Naive B cell (primary cell): ENCODE measurements around the gene TRPM1. TPM values are rescaled to one million over a fixed set of nuclear protein-coding genes. Genes with fewer than 3 reads are reported as not detected.

Experiments
- ATAC-seq, 2 donors: fragments of 150-1000 bp; cut with Tn5 transposase; 2 replicates each; pipeline ENCODE4 v1.10.0; 2021; ENCODE audit warnings: low read depth in 2 of 2, mild to moderate bottlenecking in 2 of 2, moderate library complexity in 2 of 2
- DNase-seq: peaks from one replicate; pipeline ENCODE4 v3.0.0; 2022
- H3K27ac Mint-ChIP-seq, 6 donors: one replicate each; pipeline ENCODE4 v1.8.0; 2020 to 2022; ENCODE audit warnings: mild to moderate bottlenecking in 6 of 6, mixed read lengths in 6 of 6, moderate library complexity in 5 of 6, inconsistent platforms in 2 of 6
- H3K27me3 Mint-ChIP-seq, 3 donors: one replicate each; pipeline ENCODE4 v1.8.0; 2021 to 2022; ENCODE audit warnings: mixed read lengths in 3 of 3, mild to moderate bottlenecking in 1 of 3
- H3K36me3 Mint-ChIP-seq, 2 donors: one replicate each; pipeline ENCODE4 v1.8.0; 2020 to 2022; ENCODE audit warnings: mixed read lengths in 2 of 2, inconsistent platforms in 1 of 2, mild to moderate bottlenecking in 1 of 2
- H3K4me1 Mint-ChIP-seq, 3 donors: one replicate each; pipeline ENCODE4 v1.8.0; 2020 to 2022; ENCODE audit warnings: mixed read lengths in 3 of 3, inconsistent platforms in 1 of 3, mild to moderate bottlenecking in 1 of 3, moderate library complexity in 1 of 3
- H3K4me3 Mint-ChIP-seq, 8 donors: one replicate each; pipeline ENCODE4 v1.8.0; 2020 to 2022; ENCODE audit warnings: mild to moderate bottlenecking in 8 of 8, mixed read lengths in 8 of 8, moderate library complexity in 8 of 8, inconsistent platforms in 2 of 8
- H3K9me3 Mint-ChIP-seq, 7 donors: one replicate each; pipeline ENCODE4 v1.8.0; 2020 to 2022; ENCODE audit warnings: mixed read lengths in 7 of 7, mild to moderate bottlenecking in 5 of 7, inconsistent platforms in 2 of 7, moderate library complexity in 1 of 7
- polyA plus RNA-seq, 6 donors: library from polyadenylated mRNA; unstranded; fragments of 300-500 nt; fragmentation: Illumina TruSeq; gene quantifications; one replicate each; pipeline ENCODE4 v1.2.3, GENCODE V29; 2021; ENCODE audit warnings: low read depth in 6 of 6

TRPM1 gene
- polyA plus RNA-seq, 6 donors from 2014 or later = 0.05 to 0.12 (median 0.09) TPM; not detected in 2

- DNase-seq = no peak
- Mint-ChIP-seq H3K27ac (no peak overlapping the region), H3K36me3 (peaks cover 0 to 5% of the 10 kb centered on the region in 2 donors), H3K9me3 (peaks cover 0 to 14% (median 2%) of the 10 kb centered on the region in 7 donors), H3K4me3 (no peak overlapping the region), H3K27me3 (peaks cover 0 to 6% (median 0%) of the 10 kb centered on the region in 3 donors), H3K4me1 (peaks cover 10 to 20% (median 14%) of the 10 kb centered on the region in 3 donors)
- ATAC-seq = no peak
These were observed 27.2 kb downstream of the TRPM1 start for GRCh38 chr15:31074321-31074720.

GRCh38 chr15:31070867-31071266 is 30.7 kb downstream of the TRPM1 start:
- Mint-ChIP-seq H3K27ac (no peak overlapping the region), H3K4me3 (no peak overlapping the region), H3K9me3 (peaks cover 0 to 14% (median 2%) of the 10 kb centered on the region in 7 donors), H3K4me1 (peaks cover 0 to 20% (median 5%) of the 10 kb centered on the region in 3 donors), H3K27me3 (no peaks in the 10 kb centered on the region), H3K36me3 (peaks cover 0 to 5% of the 10 kb centered on the region in 2 donors)
- no peak for ATAC-seq
- DNase-seq = no peak

DNA sequence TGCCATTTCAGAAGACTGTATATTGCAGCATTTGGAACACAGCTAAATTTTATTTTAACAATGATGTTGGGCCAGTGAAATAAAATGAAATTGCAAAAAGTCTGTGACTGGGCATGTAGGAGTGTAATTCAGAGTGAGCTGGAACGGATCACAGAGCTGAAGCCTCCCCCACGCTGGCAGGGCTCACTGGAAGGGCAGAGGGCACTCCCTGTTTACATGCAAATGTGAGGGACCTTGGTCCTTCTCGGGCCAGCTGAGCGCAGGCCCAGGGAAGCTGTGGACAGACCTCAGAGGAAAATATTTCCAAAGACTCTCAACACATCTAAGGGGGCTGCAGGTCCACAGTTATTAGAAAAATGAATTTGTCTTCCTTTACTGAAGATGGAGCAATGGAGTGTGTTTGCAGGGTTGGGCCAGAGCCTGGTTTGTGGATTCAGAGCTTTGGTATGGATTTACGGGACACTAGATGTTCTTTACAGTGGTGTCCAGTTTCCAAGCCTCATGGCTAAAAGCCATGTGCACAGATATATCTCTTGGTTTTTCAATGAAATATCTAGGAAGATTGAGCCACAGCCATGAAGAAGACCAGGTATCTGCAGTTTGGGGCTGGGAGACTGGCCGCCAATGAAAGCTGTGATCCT is 32.0 kb downstream of the TRPM1 start:
- no peak for ATAC-seq
- DNase-seq = no peak
- no peaks in the 10 kb centered on the region for H3K27me3 Mint-ChIP-seq
- no peak overlapping the region for H3K4me3 Mint-ChIP-seq
- peak overlapping the region in 1 of 6 donors; percentile 62 for H3K27ac Mint-ChIP-seq
- peaks cover 0 to 23% (median 11%) of the 10 kb centered on the region in 3 donors for H3K4me1 Mint-ChIP-seq
- peaks cover 0 to 5% (median 0%) of the 10 kb centered on the region in 7 donors for H3K9me3 Mint-ChIP-seq
- no peaks in the 10 kb centered on the region for H3K36me3 Mint-ChIP-seq

GRCh38 chr15:31067890-31068603 is 33.5 kb downstream of the TRPM1 start:
- Mint-ChIP-seq H3K36me3 (no peaks in the 10 kb centered on the region), H3K9me3 (no peaks in the 10 kb centered on the region), H3K27me3 (no peaks in the 10 kb centered on the region), H3K4me1 (peaks cover 0 to 23% (median 11%) of the 10 kb centered on the region in 3 donors), H3K27ac (no peak overlapping the region), H3K4me3 (no peak overlapping the region)
- DNase-seq (no peak), ATAC-seq (no peak)

- Mint-ChIP-seq H3K27ac (peak overlapping the region in 1 of 6 donors; percentile 62), H3K27me3 (no peaks in the 10 kb centered on the region), H3K4me3 (no peak overlapping the region), H3K4me1 (peaks cover 4 to 33% (median 16%) of the 10 kb centered on the region in 3 donors), H3K9me3 (no peaks in the 10 kb centered on the region), H3K36me3 (no peaks in the 10 kb centered on the region)
- no peak for DNase-seq
- no peak for ATAC-seq
These were observed 35.7 kb downstream of the TRPM1 start for GRCh38 chr15:31065824-31066223.

GRCh38 chr15:31062911-31063310 is 38.6 kb downstream of the TRPM1 start:
- H3K4me1 Mint-ChIP-seq = peaks cover 13 to 31% (median 21%) of the 10 kb centered on the region in 3 donors
- ATAC-seq (no peak), DNase-seq (no peak)
- no peaks in the 10 kb centered on the region for H3K27me3 Mint-ChIP-seq
- peaks cover 0 to 4% of the 10 kb centered on the region in 2 donors for H3K36me3 Mint-ChIP-seq
- peaks cover 0 to under 1% (median 0%) of the 10 kb centered on the region in 7 donors for H3K9me3 Mint-ChIP-seq
- H3K4me3 Mint-ChIP-seq = no peak overlapping the region
- H3K27ac Mint-ChIP-seq = peak overlapping the region in 1 of 6 donors; percentile 19

GRCh38 chr15:31062310-31062847 is 39.1 kb downstream of the TRPM1 start:
- Mint-ChIP-seq H3K27me3 (no peaks in the 10 kb centered on the region), H3K9me3 (peaks cover 0 to 4% (median 2%) of the 10 kb centered on the region in 7 donors), H3K36me3 (peaks cover 0 to 4% of the 10 kb centered on the region in 2 donors), H3K4me1 (peaks cover 13 to 31% (median 21%) of the 10 kb centered on the region in 3 donors), H3K27ac (no peak overlapping the region), H3K4me3 (no peak overlapping the region)
- ATAC-seq (no peak), DNase-seq (no peak)

- Mint-ChIP-seq H3K36me3 (peaks cover 4 to 8% of the 10 kb centered on the region in 2 donors), H3K27me3 (no peaks in the 10 kb centered on the region), H3K4me3 (no peak overlapping the region), H3K27ac (no peak overlapping the region), H3K4me1 (peaks cover 15 to 20% (median 17%) of the 10 kb centered on the region in 3 donors), H3K9me3 (peaks cover 0 to 10% (median 5%) of the 10 kb centered on the region in 7 donors)
- ATAC-seq (no peak), DNase-seq (no peak)
These were observed 40.9 kb downstream of the TRPM1 start for GRCh38 chr15:31060429-31061140.

- peak overlapping the region in 1 of 6 donors; percentile 64 for H3K27ac Mint-ChIP-seq
- peaks cover 4 to 8% of the 10 kb centered on the region in 2 donors for H3K36me3 Mint-ChIP-seq
- peaks cover 0 to 10% (median 5%) of the 10 kb centered on the region in 7 donors for H3K9me3 Mint-ChIP-seq
- peaks cover 13 to 28% (median 25%) of the 10 kb centered on the region in 3 donors for H3K4me1 Mint-ChIP-seq
- H3K27me3 Mint-ChIP-seq = no peaks in the 10 kb centered on the region
- no peak for ATAC-seq
- no peak for DNase-seq
- no peak overlapping the region for H3K4me3 Mint-ChIP-seq
These were observed 43.1 kb downstream of the TRPM1 start for GRCh38 chr15:31058236-31058962.

DNA sequence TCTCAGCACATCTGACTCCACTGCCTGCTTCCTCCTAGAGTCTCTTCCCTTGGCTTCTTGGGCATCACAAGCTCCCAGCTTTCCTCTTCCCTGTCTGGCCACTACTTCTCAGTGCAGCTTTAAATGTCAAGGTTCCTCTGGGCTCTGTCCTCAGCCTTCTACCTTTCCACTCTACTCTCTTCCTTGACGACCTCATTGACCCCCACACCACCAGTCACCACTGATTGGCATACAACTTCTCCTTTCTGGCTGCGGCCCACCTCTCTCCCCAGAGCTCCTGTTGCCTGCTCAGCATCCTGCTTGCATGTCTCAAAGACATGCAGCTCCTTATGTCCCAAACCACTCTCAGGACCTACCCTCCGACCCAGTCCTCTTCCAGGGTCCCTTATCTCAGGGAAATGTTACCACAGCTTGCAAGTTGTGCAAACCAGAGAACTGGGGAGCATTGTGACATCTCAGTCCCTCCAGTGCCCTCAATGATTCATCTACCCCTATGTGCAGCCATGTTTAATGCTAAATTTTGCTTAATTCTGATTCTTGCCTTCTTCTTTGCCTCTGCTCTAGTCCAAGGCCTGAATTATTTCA is 49.9 kb downstream of the TRPM1 start:
- H3K27ac Mint-ChIP-seq = peak overlapping the region; percentile 19 to 89 (median 68)
- H3K27me3 Mint-ChIP-seq = no peaks in the 10 kb centered on the region
- peaks cover 0 to 6% (median 0%) of the 10 kb centered on the region in 7 donors for H3K9me3 Mint-ChIP-seq
- peaks cover 0 to under 1% of the 10 kb centered on the region in 2 donors for H3K36me3 Mint-ChIP-seq
- no peak for DNase-seq
- ATAC-seq = peak; percentile 22 to 31
- H3K4me3 Mint-ChIP-seq = peak overlapping the region in 7 of 8 donors; percentile 49 to 87 (median 68)
- H3K4me1 Mint-ChIP-seq = peaks cover 50 to 64% (median 57%) of the 10 kb centered on the region in 3 donors

- peaks cover 56 to 69% (median 62%) of the 10 kb centered on the region in 3 donors for H3K4me1 Mint-ChIP-seq
- H3K27ac Mint-ChIP-seq = peak overlapping the region in 4 of 6 donors; percentile 87 to 96 (median 92)
- H3K9me3 Mint-ChIP-seq = peaks cover 0 to 6% (median 0%) of the 10 kb centered on the region in 7 donors
- DNase-seq (no peak), ATAC-seq (no peak)
- H3K36me3 Mint-ChIP-seq = no peaks in the 10 kb centered on the region
- no peaks in the 10 kb centered on the region for H3K27me3 Mint-ChIP-seq
- peak overlapping the region in 6 of 8 donors; percentile 49 to 87 (median 86) for H3K4me3 Mint-ChIP-seq
These were observed 50.6 kb downstream of the TRPM1 start for GRCh38 chr15:31050953-31051352.
